ENCODE data around the gene WWC2.
"Not testable (repeated sequence)": the region's sequence is repeated elsewhere in the genome, so short reads cannot be mapped to it uniquely, and the experiment has no call there.

Gene WWC2

DNA sequence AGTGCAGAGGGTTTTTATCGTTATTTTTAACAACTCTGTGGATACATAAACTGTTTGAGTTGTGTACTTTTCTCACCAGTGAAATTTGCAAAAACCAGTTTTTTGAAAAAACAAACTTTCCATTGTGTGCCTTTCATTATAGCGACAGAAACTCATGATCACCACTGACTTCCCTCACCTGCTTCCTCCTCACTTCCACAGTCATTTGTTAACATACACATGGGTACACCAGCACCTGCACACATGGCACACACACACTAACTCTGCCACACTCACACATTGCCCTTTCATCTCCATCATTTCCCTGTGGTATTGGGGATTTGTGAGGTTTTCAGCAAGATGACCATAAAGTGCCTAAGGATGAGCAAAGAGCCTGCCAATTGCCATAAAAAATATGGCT lies 200.4 kb downstream of the WWC2 start:
- no peak for DNase-seq (ENCODE audit: low read depth)

DNA sequence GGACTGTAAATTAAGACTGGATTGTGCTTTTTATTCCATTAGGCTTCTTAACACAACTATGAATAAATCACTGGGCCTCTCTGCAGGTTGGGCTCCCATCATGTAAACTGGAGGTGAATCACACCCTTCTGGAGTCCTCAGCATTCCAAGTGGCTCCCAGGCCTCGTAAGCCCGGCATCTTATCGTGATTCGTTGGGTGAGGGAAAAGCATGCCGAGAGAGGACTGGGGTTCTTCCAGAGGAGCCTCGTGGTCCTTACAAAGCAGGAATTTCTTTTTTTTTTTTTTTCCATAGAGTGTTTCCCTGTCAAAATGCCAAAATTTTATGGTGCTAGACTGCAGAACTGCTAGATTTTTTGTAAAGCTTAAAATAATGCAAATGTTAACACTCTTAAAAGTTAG lies 201.0 kb downstream of the WWC2 start:
- DNase-seq (ENCODE audit: low read depth) = no peak

DNA sequence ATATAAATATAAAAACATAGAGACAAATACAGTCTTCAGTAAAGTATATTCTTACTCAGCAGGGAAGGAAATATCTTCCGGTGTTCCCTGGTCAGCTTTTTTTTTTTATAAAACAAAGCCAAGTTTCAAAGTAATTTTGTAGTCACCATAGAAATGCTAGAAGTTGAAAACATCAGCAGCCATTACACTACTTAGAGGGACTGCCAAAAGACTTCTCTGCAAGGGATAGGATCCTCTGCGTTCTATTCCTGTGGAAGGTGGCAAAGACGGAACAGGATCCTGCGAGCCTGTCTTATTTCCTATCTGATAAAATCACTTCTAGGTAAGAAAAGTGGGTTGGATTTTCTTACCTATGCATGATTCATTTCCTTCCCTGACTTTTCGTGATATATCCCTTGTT lies 201.6 kb downstream of the WWC2 start:
- no peak for DNase-seq (ENCODE audit: low read depth)

DNA sequence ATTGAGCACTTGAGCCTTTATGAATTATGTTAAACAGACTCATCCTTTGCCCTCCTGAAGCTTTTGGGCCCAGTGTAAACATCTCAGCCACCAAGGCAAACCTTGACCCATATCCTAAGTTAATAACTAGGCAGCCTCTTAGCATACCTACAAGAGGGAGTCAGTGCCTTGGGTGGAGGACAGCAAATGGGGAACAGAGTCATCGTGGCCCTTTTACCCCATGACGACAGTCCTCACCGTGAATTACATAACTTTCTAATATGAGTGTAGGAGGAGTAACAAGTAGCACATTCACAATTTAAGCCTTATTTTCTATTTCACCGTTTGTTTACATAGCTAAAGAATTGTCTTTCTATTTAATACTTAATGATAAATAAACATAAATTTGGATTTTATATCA lies 204.2 kb downstream of the WWC2 start:
- DNase-seq (ENCODE audit: low read depth) = no peak

DNA sequence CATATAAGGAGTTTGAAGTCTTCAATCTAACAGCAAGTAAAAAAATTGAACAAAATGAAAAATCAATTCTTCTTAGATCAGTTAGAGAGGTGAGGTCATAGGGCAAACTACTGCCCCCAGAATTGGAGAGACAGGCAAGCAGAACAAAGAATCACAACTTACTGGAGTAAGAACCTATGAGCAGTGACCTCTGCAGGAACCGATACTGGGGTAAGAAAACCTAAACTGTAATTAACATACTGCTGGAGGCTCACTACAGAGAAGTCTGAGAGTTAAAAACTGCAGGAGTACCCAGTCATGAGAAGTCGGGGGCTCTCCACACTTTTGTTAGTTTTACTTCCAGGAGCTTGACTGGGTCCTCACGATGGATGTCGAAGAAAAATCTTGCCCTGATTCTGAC lies 205.0 kb downstream of the WWC2 start:
- no peak for DNase-seq (ENCODE audit: low read depth)

DNA sequence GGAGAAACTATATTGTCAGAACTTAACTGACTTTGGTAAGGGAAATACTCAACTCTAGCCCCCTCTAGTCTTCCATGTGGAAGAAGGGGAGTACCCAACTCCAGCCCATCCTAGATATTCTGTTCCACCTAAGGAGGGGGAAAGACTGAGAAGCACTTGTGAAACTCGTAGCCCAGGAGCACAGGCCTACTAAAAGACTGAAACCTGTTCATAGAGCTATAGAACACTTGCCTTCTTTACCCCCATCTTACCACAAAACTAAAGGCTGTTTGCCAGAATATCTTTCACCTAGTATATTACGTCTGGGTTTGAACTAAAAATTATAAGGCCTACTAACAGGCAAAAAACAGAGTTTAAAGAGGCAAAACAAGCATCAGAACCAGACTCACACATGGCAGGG lies 205.5 kb downstream of the WWC2 start:
- DNase-seq (ENCODE audit: low read depth) = no peak

DNA sequence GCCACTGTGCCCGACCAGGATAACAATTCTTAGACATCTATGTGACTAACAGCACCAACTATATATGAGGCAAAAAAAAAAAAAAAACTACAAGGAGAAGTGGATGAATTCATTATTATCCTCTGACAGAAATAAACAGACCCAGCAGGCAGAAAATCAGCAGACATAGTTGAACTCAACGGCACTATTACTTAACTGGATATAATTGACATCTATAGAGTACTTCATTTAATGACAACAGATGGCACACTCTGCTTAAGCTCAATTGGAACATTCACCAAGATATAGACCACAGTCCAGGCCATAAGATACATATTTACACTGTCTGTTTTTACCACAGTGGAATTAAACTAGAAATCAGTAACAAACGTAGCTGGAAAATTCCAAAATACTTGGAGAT lies 207.8 kb downstream of the WWC2 start:
- DNase-seq (ENCODE audit: low read depth) = no peak

DNA sequence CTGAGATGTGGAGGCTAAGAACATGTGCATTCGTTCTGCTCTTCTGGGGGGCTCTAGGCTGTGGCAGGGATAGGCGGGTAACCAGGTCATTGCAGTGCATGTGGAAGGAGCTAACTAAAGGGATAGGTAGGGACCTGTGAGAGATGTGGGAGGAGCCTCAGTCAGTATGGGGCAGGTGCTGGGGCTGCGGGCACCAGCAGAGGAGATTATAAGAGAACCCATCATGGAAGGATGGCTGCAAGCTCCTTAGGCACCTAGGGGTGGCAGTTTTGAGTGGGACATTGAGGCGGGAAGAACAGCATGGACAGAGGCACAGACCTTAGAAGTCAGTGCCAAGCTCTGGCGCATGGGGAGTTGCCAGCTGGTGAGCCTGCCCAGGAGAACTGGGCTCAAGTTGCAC lies 213.8 kb downstream of the WWC2 start:
- no peak for DNase-seq (ENCODE audit: low read depth)

DNA sequence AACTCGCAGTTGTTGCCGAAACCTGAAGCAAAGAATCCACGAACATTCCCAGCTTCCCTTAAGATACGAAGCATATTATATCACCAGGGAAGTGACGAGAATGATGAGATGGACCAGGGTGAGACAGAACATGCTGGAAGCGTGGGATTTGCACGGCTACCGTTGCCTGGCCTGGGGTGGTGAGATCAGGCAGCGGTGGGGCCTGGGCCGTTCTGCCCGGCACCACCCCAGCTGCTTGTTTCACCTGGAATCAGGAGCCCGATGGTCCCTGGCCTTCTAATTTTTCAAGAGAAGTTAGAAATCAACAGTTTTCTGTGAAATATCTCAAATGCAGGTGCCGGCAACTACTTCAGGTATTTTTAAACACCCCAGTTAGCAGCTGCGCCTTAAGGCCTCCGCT lies 215.3 kb downstream of the WWC2 start:
- no peak for DNase-seq (ENCODE audit: low read depth)

DNA sequence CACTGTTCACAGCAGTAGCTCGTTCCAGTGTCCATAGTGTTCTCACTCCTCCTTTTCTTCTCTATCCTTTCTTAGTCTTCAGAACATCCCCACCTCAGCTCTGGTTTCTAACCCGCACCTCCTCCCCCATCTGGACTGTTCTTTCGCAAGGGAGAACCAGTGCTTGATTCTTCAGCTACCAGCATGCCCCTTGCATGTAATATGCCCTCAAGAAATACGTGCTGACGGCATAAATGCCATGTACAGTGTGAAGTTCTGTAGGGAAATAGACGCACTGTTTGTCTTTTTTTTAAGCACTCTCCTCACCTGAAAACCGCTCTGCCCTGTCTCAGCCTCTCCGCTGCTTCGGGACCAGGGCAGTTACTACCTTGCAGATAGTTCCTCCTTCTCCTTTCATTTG lies 215.7 kb downstream of the WWC2 start:
- DNase-seq (ENCODE audit: low read depth) = no peak

DNA sequence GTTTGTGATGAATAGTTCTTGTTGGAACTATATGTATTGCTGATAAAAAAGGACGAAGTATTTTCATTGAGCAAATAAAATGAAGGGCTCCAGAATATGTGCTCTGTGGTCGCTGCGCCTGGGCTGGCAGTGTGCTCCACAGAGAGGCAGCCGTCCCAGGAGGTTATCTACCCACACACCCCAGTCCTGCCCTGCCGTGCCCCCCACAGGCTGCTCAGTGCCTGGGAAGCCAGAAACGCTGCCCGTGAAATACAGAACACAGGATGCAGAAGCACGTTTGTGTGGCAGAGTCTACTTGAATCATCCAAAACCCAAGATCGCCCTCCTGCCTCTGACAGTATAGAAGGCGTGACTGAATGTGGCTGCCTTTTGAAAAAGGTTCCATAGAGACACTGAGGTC lies 219.6 kb downstream of the WWC2 start:
- no peak for DNase-seq (ENCODE audit: low read depth)

DNA sequence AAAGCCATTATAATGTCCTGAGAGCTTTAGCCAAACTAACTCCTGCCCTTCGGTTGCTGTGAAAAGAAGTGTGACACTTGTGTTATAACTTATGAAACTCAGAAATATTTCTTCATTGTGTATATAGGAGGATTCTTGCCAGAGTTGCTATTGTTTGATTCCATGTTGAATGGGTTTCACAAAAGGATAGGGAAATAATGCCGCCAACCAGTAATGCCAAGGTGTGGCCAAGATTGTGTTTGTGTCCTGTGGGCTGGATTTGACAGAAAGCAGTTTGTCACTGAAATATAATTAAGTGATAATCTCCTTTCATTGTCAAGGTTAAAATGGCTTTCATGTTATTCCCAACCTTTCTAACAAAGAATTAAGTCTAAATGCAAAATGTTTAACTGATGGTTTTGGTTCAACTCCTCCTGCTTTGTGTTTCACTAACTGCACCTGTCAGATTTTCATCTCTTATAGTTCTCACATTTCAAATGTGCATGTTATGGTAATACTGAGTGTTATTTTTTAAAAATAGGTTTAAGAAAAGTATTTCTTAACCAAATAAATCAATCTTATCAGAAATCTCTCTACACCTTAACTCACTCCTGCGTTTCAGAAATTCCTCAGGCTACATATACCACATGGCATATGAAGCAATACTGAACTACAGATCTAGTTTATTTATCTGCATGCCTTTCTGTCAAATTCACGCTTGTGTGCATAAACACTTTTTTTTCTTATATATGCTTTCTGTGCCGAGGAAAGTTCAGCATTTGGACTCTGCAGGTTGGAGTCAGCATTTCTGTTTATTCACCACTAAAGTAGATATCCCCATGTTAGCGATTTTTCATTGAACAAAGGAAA lies 221.4 kb downstream of the WWC2 start, which contains the start of gene CLDN22:
CLDN22 (minus strand) TSS at position 66 of the 849 bp plus-strand sequence; CDS start at position 8, 58 bp downstream.
- no peak for DNase-seq (ENCODE audit: low read depth)

DNA sequence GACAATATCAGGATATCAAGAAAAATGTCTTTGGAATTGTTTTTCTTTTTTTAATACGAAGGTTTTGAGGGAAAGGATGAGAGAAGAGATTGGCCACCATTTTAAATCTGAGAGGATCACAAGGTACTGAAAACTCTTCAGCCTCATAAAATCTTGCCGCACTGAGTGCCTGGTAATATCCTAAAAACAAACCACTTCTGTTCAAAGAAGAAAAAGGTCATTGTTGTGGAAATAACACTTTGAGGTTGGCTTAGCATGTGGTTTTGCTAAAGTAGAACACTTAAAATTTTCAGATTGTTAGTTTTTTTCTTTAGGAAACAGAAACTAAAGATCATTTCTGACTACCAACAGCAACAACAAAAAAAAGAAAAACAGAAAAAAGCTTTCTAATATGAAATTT lies 222.0 kb downstream of the WWC2 start:
- no peak for DNase-seq (ENCODE audit: low read depth)

DNA sequence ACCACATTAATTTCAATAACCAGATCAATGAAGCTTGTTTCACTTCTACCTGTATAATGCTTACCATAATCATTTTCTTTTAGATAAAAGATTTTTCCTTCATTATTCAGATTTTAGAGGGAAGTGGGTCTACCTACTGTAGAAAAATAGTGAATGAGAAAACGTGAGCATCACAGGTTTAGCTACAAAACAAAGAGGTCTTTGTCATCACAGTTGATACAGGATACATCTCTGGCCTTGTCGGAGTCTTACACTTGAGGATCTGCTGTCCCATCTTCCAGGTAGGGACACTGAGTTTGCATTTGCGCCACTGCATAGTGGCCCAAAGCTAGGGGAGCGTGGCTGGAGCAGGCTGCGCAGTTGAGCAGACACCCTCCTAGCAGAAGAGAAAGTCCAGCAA lies 222.5 kb downstream of the WWC2 start:
- no peak for DNase-seq (ENCODE audit: low read depth)

DNA sequence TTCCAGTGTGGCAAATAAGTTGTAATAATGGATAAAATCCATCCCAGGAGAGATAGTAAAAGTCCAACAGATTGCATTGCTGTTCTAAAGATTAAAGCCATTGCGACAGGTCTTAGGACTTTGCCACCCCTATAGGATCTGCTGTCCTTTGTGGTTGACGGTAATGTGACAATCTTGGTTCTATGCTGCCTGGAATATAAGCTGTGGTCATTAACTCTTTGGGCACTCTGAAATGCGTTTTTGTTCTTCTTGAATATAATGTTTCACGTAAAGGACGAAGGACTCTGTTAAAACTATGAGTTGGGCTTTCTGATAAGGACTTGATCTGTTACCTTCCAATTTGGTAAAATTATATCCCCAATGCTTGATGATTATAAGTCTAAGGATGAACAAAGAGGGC lies 223.3 kb downstream of the WWC2 start, which contains the start of gene CLDN24:
CLDN24 (minus strand) TSS at position 101 of the 400 bp plus-strand sequence; CDS start at position 101, 0 bp downstream.
- DNase-seq (ENCODE audit: low read depth) = no peak

DNA sequence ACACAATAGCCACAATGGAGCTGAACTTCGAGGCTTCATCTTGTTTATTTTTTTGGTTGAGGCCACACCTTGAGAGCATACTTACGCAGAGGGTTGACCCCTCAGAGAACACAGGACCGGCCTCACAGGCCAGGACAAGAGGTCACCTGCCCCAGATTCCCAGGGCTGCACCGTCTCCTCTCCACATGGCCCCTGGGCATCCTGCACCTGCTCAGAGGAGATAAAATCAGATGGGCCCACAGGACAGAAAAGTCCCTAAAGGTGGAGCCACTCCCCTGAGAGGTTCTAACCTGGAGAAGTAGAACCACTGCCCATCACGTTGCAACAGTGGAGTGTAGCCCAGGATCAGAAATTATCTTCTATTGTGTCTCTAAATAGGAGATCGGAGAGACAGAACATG lies 224.2 kb downstream of the WWC2 start:
- DNase-seq (ENCODE audit: low read depth) = no peak

DNA sequence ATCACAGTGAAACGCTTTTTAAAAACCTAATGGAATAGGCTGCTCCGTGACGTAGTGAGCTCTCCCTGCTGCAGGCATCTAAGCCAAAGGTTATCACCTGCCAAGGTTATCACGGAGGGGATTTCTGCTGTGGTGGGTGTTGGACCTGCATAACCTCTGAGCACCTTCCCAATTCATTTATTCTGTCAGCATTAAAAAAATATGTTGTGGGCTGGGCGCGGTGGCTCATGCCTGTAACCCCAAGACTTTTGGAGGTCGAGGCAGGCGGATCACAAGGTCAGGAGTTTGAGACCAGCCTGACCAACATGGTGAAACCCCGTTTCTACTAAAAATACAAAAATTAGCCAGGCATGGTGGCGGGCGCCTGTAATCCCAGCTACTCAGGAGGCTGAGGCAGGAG lies 225.0 kb downstream of the WWC2 start:
- not testable (repeated sequence) for DNase-seq (ENCODE audit: low read depth)

DNA sequence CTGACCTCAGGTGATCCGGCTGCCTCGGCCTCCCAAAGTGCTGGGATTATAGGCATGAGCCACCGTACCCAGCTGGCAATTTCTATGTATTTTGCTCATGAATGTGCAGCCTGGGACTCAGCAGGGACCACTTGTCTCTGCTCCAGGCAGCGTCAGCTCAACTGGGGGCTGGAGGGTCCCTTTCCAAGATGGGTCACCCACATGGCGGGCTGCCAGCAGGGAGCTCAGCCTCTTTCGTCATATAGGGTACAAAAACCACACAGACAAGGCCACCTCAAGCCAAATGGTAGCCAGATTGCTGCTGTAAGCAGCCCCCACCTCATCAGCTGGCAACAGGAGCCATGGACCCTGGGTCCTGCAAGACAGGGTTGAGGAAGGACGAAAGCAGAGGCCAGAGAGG lies 225.6 kb downstream of the WWC2 start:
- no peak for DNase-seq (ENCODE audit: low read depth)

DNA sequence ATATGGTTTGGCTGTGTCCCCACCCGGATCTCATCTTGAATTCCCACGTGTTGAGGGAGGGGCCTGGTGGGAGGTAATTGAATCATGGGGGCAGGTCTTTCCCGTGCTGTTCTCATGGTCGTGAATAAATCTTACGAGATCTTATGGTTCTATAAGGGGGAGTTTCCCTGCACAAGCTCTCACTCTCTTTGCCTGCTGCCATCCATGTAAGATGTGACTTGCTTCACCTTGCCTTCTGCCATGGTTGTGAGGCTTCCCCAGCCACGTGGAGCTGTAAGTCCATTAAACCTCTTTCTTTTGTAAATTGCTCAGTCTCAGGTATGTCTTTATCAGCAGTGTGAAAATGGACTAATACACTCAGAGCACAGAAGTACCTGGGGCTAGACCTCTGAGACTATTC lies 227.3 kb downstream of the WWC2 start:
- DNase-seq (ENCODE audit: low read depth) = not testable (repeated sequence)

DNA sequence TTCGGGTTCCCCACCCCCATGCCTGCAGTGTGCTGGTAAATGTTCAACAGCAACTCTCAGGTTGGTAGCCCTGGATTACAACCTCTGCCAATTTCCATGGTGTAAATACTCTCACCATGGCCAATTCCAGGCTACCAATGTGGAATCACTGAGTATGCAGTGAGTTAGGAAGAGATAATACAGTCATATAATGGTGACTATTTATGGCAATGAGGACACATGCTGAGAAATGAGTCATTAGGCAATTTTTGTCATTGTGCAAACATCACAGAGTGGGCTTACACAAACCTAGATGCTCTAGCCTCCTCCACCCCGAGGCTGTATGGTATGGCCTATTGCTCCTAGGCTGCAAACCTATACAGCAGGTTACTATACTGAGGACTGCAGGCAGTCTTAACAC lies 227.8 kb downstream of the WWC2 start:
- DNase-seq (ENCODE audit: low read depth) = no peak

DNA sequence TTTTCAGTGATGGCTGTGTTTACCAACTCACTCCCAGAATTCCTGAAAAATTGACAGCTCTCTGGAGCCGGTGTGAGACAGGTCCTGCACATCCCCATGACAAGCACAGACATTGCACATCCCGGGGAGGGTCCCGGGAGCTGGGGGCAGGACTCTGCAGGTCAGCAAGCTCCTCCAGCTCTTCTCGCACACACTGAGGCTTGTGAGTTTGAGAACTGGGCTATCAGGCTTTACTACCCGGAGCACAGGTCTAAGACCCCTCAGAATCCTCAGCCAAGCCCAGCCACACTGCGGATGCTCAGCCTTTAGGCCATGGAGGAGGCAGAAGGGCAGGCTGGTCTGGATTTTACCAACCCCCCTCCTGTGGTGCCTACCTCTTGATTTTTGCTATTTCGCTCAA lies 228.8 kb downstream of the WWC2 start:
- DNase-seq (ENCODE audit: low read depth) = no peak

DNA sequence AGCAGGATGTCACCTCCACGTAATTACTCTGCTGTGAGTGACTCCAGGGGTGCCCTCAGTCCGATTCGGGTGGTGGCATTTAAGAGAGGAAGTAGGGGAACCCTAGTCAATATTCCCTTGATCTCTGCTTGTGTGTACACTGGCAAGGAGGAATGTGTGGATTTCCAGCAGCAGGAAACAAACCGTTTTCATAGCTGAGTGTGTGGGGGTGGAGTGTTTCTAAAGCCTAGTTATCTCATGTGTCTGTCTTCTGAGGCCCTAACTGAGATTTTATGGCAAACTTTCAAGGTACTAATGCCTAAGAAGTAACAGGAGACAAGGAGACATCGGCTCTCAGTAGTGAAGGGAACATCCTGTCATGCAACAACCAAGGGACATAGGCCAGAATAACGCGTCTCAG lies 229.8 kb downstream of the WWC2 start:
- DNase-seq (ENCODE audit: low read depth) = no peak

DNA sequence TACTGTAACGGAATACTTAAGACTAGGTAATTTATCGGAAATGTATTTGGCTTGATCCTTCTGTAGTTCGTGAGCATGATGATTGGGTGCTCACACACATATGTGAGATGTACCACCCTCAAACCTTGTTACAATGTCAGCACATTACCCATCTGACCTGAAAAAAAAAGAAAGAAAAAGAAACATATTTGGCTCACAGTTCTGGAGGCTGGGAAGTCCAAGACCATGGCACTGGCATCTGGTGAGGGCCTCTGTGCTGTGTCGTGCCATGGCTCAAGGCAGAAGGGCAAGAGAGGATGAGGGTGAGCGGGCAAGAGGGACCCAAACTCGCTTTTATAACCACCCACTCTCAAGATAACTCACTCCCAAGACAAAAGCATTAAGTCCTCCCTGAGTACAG lies 230.2 kb downstream of the WWC2 start:
- DNase-seq (ENCODE audit: low read depth) = no peak

All from activated T-cell treated with anti-CD3 and anti-CD28 coated beads for 48 hours (primary cell).